Measurements from ENCODE around the gene SPTBN1.
A peak's percentile ranks its signal among the peaks of the same experiment; 100 is the strongest.
"Not testable (repeated sequence)": the region's sequence is repeated elsewhere in the genome, so short reads cannot be mapped to it uniquely, and the experiment has no call there.

The SPTBN1 gene

GRCh38 chr2:54503828-54504227, 47.7 kb downstream of the SPTBN1 start:
- DNase-seq (ENCODE audit: low read depth): no peak

- no peak for DNase-seq (ENCODE audit: low read depth)
Observed at GRCh38 chr2:54504866-54505265, 48.7 kb downstream of the SPTBN1 start.

- DNase-seq (ENCODE audit: low read depth): no peak
Observed at GRCh38 chr2:54508541-54508940, 52.4 kb downstream of the SPTBN1 start.

GRCh38 chr2:54509043-54509442, 52.9 kb downstream of the SPTBN1 start:
- DNase-seq (ENCODE audit: low read depth): not testable (repeated sequence)

- no peak for DNase-seq (ENCODE audit: low read depth)
Observed at GRCh38 chr2:54510916-54511315, 54.8 kb downstream of the SPTBN1 start.

GRCh38 chr2:54512183-54512582, 56.1 kb downstream of the SPTBN1 start:
- DNase-seq (ENCODE audit: low read depth): no peak

- no peak for DNase-seq (ENCODE audit: low read depth)
Observed at GRCh38 chr2:54512663-54513362, 56.7 kb downstream of the SPTBN1 start.

GRCh38 chr2:54513363-54513715, 57.2 kb downstream of the SPTBN1 start:
- DNase-seq (ENCODE audit: low read depth): no peak

- DNase-seq (ENCODE audit: low read depth): no peak
Observed at GRCh38 chr2:54514822-54515569, 58.9 kb downstream of the SPTBN1 start.

GRCh38 chr2:54516842-54517241, 60.7 kb downstream of the SPTBN1 start:
- no peak for DNase-seq (ENCODE audit: low read depth)

- DNase-seq (ENCODE audit: low read depth): not testable (repeated sequence)
Observed at GRCh38 chr2:54518016-54518415, 61.9 kb downstream of the SPTBN1 start.

- DNase-seq (ENCODE audit: low read depth): no peak
Observed at GRCh38 chr2:54518430-54518829, 62.3 kb downstream of the SPTBN1 start.

- no peak for DNase-seq (ENCODE audit: low read depth)
Observed at GRCh38 chr2:54519841-54520459, 63.8 kb downstream of the SPTBN1 start.

- no peak for DNase-seq (ENCODE audit: low read depth)
Observed at GRCh38 chr2:54520687-54521086, 64.6 kb downstream of the SPTBN1 start.

- DNase-seq (ENCODE audit: low read depth): peak; percentile 34
Observed at GRCh38 chr2:54522624-54523281, 66.6 kb downstream of the SPTBN1 start.

- DNase-seq (ENCODE audit: low read depth): no peak
Observed at GRCh38 chr2:54523324-54523959, 67.3 kb downstream of the SPTBN1 start.

- DNase-seq (ENCODE audit: low read depth): no peak
Observed at GRCh38 chr2:54524226-54524991, 68.3 kb downstream of the SPTBN1 start.

- no peak for DNase-seq (ENCODE audit: low read depth)
Observed at GRCh38 chr2:54525321-54525720, 69.2 kb downstream of the SPTBN1 start.

- no peak for DNase-seq (ENCODE audit: low read depth)
Observed at GRCh38 chr2:54526226-54526879, 70.2 kb downstream of the SPTBN1 start.

GRCh38 chr2:54528311-54528955, 72.3 kb downstream of the SPTBN1 start:
- no peak for DNase-seq (ENCODE audit: low read depth)
